GM20000 (cell line): ENCODE data around the gene VPS51.

ENCODE experiments used
- DNase-seq: peaks from one replicate; pipeline ENCODE4 v3.0.0; 2012; ENCODE audit warnings: low spot score
- TF ChIP-seq, protein P1 (sequence below): IDR thresholded peaks from 2 replicates; pipeline ENCODE4 v1.5.1; 2012; ENCODE audit warnings: mild to moderate bottlenecking, control low read depth; ENCODE audit errors: extremely low read depth, missing control alignments

VPS51 gene

DNA sequence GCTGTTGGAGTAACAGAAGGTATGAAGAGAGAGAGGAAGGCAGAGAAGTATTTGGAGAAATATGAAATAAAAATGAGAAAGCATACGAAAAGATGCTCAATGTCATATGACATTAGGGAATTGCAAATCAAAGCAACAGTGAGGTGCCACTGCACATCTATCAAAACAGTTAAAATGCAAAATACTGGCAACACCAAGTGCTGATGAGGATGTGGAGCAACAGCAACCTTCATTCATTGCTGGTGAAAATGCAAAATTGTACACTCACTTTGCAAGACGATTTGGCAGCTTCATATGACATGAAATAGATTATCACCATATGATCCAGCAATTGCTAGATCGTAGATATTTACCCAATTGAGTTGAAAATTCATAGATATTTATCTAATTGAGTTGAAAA lies 64.6 kb downstream of the VPS51 start:
- DNase-seq, result no peak
- TF ChIP-seq, protein P1, sequence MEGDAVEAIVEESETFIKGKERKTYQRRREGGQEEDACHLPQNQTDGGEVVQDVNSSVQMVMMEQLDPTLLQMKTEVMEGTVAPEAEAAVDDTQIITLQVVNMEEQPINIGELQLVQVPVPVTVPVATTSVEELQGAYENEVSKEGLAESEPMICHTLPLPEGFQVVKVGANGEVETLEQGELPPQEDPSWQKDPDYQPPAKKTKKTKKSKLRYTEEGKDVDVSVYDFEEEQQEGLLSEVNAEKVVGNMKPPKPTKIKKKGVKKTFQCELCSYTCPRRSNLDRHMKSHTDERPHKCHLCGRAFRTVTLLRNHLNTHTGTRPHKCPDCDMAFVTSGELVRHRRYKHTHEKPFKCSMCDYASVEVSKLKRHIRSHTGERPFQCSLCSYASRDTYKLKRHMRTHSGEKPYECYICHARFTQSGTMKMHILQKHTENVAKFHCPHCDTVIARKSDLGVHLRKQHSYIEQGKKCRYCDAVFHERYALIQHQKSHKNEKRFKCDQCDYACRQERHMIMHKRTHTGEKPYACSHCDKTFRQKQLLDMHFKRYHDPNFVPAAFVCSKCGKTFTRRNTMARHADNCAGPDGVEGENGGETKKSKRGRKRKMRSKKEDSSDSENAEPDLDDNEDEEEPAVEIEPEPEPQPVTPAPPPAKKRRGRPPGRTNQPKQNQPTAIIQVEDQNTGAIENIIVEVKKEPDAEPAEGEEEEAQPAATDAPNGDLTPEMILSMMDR, result no peak
